Bronchial epithelial cell (primary cell): ENCODE measurements around the gene NDUFB10. TPM values are rescaled to one million over a fixed set of nuclear protein-coding genes. Genes with fewer than 3 reads are reported as not detected.

Source experiments
- DNase-seq: peaks from one replicate; pipeline ENCODE4 v3.0.0-alpha.2; 2010; ENCODE audit warnings: low read depth
- FAIRE-seq: peaks from 2 replicates; lab custom pipeline; 2011; peaks lifted over from hg19 to GRCh38; lab: Jason Lieb, UNC
- H3K27me3 ChIP-seq: 2 replicates; pipeline ENCODE4 v1.5.1; 2011; ENCODE audit warnings: low read length; ENCODE audit not compliant: control insufficient read depth, insufficient read depth
- H3K36me3 ChIP-seq: 2 replicates; pipeline ENCODE4 v1.5.1; 2011; ENCODE audit warnings: low read length; ENCODE audit not compliant: control insufficient read depth, insufficient read depth
- H3K4me3 ChIP-seq: 2 replicates; pipeline ENCODE4 v1.5.1; 2011; ENCODE audit warnings: mild to moderate bottlenecking, low read depth, low read length, control low read depth
- CTCF ChIP-seq: IDR thresholded peaks from 2 replicates; pipeline ENCODE4 v1.5.1; 2011; ENCODE audit warnings: mild to moderate bottlenecking, moderate library complexity, low read length, control low read depth, inconsistent platforms; ENCODE audit not compliant: insufficient read depth, severe bottlenecking
- total RNA-seq: library from RNA; depleted of rRNA; stranded (reverse); fragments of >200 nt; gene quantifications from 2 replicates; pipeline ENCODE4 v1.2.1, GENCODE V29; 2014

The NDUFB10 gene
- total RNA-seq, 1 donor from 2014 or later, result 115 TPM

- Histone ChIP-seq H3K4me3 (peak overlapping the region; percentile 21), H3K27me3 (peaks cover 14% of the 10 kb centered on the region), H3K36me3 (peaks cover 9% of the 10 kb centered on the region)
- no peak for DNase-seq
- FAIRE-seq, result no peak
- TF ChIP-seq CTCF, result no peak
These were observed 31.2 kb downstream of the NDUFB10 start for GRCh38 chr16:1990351-1991134.

GRCh38 chr16:1991135-1991551 lies 31.8 kb downstream of the NDUFB10 start:
- H3K36me3 ChIP-seq, result peaks cover 3% of the 10 kb centered on the region

GRCh38 chr16:1991588-1991947 lies 32.2 kb downstream of the NDUFB10 start:
- DNase-seq (no peak), FAIRE-seq (no peak)
- peak overlapping the region; percentile 28 for H3K4me3 ChIP-seq
- H3K27me3 ChIP-seq, result peaks cover 14% of the 10 kb centered on the region
- TF ChIP-seq CTCF, result no peak
- no peaks in the 10 kb centered on the region for H3K36me3 ChIP-seq

More at GRCh38 chr16:1991135-1991551, 31.8 kb downstream of the NDUFB10 start:
- FAIRE-seq (no peak), DNase-seq (no peak)
- no peak for TF ChIP-seq CTCF
- no peak overlapping the region for H3K4me3 ChIP-seq
- H3K27me3 ChIP-seq, result peaks cover 14% of the 10 kb centered on the region

- no peak for FAIRE-seq
- DNase-seq, result peak; percentile 65
- peaks cover 14% of the 10 kb centered on the region for H3K27me3 ChIP-seq
- no peak for TF ChIP-seq CTCF
- H3K36me3 ChIP-seq, result peaks cover 2% of the 10 kb centered on the region
- H3K4me3 ChIP-seq, result peak overlapping the region; percentile 28
These were observed 32.8 kb downstream of the NDUFB10 start for GRCh38 chr16:1991948-1992703.

GRCh38 chr16:1992704-1993317 lies 33.5 kb downstream of the NDUFB10 start:
- peaks cover 8% of the 10 kb centered on the region for H3K36me3 ChIP-seq
- no peak overlapping the region for H3K4me3 ChIP-seq
- TF ChIP-seq CTCF, result no peak
- H3K27me3 ChIP-seq, result peaks cover 14% of the 10 kb centered on the region
- DNase-seq, result no peak
- FAIRE-seq, result no peak
